Mononuclear cell (primary cell): ENCODE data around the gene IGSF9. TPM values are rescaled to one million over a fixed set of nuclear protein-coding genes. Genes with fewer than 3 reads are reported as not detected.
A peak's percentile ranks its signal among the peaks of the same experiment; 100 is the strongest.

Experiments used
- H3K27me3 ChIP-seq: 2 replicates; pipeline ENCODE4 v1.6.0; 2011; ENCODE audit warnings: low read length, control low read depth; ENCODE audit not compliant: insufficient read depth
- H3K4me1 ChIP-seq: 2 replicates; pipeline ENCODE4 v1.5.1; 2011; ENCODE audit warnings: mild to moderate bottlenecking, low read length, control low read depth; ENCODE audit not compliant: insufficient read depth
- H3K4me3 ChIP-seq: 2 replicates; pipeline ENCODE4 v1.5.1; 2011; ENCODE audit warnings: mild to moderate bottlenecking, low read length, moderate library complexity
- H3K9me3 ChIP-seq: 2 replicates; pipeline ENCODE4 v1.5.1; 2011; ENCODE audit warnings: low read depth, mild to moderate bottlenecking, control low read depth, low read length
- total RNA-seq: library from RNA; depleted of rRNA; stranded (reverse); fragments of >200 nt; gene quantifications from one replicate; pipeline ENCODE4 v1.2.3, GENCODE V29; 2012

The IGSF9 gene
- total RNA-seq, 1 donor: not detected

DNA sequence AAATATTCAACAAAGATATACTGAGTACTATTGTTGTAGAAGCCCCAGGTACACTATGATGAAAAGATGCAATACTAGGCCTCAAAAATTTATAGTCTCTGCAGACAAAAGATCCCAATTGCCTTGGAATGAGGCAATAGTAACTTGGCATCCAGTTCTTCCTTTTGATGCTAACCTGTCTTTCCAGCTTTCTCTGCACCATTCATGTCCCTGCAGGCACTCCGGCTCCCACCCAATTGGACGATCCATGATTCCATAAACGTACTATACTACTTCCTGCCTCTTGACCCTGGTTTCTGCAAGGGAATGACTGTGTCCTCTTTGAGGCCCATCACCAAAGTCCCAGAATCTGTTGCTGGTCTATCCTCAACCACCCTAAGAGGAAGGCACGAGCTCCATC is 12.1 kb downstream of the IGSF9 start:
- H3K4me3 ChIP-seq: no peak overlapping the region
- no peaks in the 10 kb centered on the region for H3K27me3 ChIP-seq
- no peaks in the 10 kb centered on the region for H3K9me3 ChIP-seq
- peaks cover 31% of the 10 kb centered on the region for H3K4me1 ChIP-seq

GRCh38 chr1:159932296-159933285 is 12.8 kb downstream of the IGSF9 start:
- Histone ChIP-seq H3K4me1 (peaks cover 23% of the 10 kb centered on the region), H3K9me3 (no peaks in the 10 kb centered on the region), H3K4me3 (no peak overlapping the region), H3K27me3 (no peaks in the 10 kb centered on the region)

DNA sequence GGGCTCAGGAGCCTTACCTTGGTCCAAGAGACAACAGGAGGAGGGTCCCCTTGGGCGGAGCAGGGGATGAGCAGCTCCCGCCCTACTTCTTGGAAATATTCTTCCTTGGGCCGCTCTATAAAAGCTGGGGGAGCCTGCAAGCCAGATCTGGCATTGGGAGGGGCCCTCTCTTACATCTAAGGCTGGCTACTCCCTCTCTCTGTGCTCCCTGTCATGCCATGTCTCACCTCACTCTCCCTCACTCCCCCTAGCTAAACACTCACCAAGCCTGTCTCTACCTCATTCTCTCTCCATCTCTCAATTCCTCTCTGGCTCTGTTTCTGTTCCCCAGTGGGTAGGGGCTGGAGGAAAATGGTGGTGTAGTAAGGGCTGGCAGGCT is 13.6 kb downstream of the IGSF9 start:
- Histone ChIP-seq H3K4me1 (peaks cover 15% of the 10 kb centered on the region), H3K4me3 (no peak overlapping the region), H3K9me3 (no peaks in the 10 kb centered on the region), H3K27me3 (no peaks in the 10 kb centered on the region)

DNA sequence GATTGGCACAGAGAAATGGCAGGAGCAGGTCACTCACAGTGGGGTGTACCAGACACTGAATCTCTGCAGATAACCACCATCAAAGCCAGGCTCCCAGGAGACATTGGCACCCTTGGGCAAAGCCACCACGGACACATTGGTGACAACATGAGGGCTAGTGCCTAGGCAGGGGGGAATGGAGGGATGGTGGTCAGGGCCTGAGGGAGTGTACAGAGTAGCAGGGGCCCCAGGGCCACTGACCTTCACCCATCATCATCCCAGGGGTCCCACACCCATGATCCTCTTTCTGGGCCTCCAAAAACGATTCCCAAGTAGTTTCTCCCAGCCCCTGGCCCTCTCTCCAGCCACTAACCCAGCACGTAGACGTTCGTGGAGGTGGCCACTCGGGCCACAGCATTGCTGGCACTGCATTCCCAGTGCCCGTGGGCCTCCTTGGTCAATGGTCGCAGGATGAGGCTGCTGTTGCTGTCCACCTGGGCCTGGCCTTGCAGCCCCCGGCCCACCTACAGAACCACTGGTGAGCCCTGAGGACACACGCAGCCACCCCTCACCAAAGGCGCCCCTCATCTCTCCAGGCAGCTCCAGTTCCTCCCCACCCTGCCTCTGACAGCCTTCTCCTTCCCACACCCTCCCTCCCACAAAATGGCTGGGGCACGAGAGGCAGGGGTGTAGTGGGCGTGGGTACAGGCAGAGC is 14.2 kb downstream of the IGSF9 start:
- Histone ChIP-seq H3K4me3 (no peak overlapping the region), H3K9me3 (no peaks in the 10 kb centered on the region), H3K27me3 (no peaks in the 10 kb centered on the region), H3K4me1 (peaks cover 11% of the 10 kb centered on the region)

- Histone ChIP-seq H3K9me3 (no peaks in the 10 kb centered on the region), H3K4me1 (peaks cover 11% of the 10 kb centered on the region), H3K4me3 (no peak overlapping the region), H3K27me3 (no peaks in the 10 kb centered on the region)
Measured at GRCh38 chr1:159930634-159931033, 14.8 kb downstream of the IGSF9 start.

DNA sequence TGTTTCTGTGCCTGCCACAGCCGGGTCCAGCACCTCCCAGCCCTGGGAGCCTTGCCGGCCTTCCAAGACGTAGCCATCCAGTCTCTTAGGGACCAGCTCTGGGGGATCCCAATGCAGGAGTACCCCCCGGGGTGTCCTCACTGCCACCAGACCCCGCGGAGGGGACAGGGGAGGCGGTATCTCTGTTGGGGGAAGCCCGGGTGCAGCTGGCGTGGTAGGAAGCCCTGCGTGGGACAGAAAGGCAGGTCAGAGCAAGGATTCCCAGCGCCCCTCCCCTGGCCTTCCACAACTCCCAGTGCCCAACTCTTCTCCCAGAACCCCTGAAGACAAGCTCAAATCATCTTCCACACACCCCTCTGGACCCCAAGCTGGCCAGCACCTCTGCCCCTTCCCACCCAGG is 15.2 kb downstream of the IGSF9 start:
- H3K9me3 ChIP-seq: no peaks in the 10 kb centered on the region
- peaks cover 10% of the 10 kb centered on the region for H3K4me1 ChIP-seq
- no peaks in the 10 kb centered on the region for H3K27me3 ChIP-seq
- no peak overlapping the region for H3K4me3 ChIP-seq

DNA sequence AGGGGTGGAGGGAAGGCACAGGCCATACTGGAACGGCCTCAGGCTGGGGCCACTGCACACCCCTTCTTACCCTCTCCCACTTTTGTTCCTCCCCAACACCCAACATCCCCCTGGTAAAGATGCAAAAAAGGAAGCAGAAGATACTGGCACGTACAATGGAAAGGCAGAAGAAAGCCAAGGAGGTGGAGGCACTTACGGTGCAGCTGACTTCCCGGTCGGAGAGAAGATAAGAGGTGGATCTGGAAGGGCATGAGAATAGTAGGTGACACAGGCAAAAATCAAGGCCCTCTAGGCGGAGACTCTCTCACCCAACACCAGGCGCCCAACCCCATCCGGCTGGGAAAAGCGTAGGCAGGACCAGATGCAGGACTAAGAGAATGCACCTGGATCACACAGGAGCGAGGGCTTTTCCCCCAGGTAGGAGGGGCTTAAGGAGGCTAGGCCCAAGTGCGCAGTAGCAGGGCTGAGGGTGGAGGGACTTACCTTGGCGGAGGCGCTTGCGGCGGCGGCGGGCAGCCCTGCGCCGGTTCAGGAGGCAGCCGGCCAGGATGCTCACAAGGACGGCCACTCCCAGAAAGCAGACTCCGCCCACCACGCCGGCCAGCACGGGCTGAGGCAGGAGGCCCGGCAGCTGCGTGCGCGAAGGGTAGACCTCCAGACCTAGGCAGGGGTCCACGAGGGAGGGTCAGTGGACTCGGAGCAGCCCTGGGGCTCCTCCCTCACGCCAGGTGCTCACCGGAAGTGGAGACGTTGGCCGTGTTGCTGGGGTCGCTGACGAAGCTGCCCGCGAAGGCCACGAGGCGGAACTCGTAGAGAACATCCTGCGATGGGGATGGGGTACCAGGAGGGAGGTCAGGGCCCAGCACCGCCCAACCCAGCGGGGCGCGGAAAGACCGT is 16.0 kb downstream of the IGSF9 start:
- H3K4me1 ChIP-seq: peaks cover 10% of the 10 kb centered on the region
- H3K4me3 ChIP-seq: no peak overlapping the region
- H3K9me3 ChIP-seq: no peaks in the 10 kb centered on the region
- no peaks in the 10 kb centered on the region for H3K27me3 ChIP-seq

DNA sequence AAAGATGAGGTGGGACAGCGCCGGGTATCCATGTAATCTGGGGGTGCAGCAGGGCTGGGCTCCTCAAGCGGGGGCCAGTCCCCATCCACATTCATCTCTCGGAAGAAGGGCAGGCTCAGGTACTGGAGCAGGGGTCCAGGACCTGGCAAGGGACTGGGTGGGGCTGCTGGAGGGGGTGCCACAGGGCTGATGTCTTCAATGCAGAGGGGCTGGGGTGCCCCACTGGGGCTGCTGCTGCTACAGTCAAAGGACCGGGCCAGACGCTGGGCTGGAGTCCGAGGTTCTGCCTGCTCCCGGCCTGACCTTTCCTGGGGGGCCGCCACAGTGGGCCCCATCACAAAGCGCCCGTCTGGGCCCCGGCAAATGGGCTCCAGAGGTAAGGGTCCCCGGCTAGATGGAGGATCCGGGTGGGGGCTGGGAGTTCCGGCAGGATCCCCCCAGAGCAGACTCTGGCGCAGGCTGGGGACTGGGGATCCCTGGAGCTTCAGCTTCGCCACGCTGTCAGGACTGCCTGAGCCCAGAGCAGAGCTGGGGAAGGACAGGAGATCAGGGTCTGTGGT is 16.8 kb downstream of the IGSF9 start:
- Histone ChIP-seq H3K9me3 (no peaks in the 10 kb centered on the region), H3K4me3 (no peak overlapping the region), H3K4me1 (peaks cover 10% of the 10 kb centered on the region), H3K27me3 (no peaks in the 10 kb centered on the region)

GRCh38 chr1:159927849-159928431 is 17.5 kb downstream of the IGSF9 start:
- Histone ChIP-seq H3K4me3 (no peak overlapping the region), H3K27me3 (no peaks in the 10 kb centered on the region), H3K4me1 (peaks cover 15% of the 10 kb centered on the region), H3K9me3 (no peaks in the 10 kb centered on the region)

DNA sequence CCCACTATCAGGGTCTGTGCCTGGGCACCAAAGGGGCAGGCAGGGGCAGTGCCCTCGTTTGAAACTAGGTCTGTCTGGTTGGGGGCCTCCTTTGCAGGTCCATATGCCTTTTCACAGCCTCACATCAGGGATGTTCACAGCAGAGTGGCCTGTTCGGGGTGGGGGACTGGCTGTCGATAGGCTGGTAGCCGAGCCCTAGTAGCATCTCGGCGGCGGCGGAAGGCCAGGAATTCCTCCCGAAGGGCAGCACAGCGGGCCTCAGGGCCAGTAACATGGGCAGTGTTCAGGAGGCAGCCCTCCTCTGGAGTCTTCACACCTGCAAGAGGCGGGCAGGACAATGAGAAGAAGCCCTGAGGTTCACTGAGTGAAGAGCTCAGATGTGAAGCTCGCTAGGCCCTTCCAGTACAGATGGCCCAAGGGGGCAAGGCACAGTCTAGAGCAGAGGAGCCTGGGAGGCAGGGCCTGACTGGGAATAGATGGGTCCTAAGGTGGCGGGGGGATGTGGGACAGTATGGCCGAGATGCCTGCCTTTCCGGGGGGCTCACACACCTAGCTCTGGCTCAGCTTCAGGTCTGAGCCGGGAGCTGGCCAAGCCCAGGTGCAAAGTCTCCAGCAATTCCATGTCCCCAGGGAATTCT is 18.1 kb downstream of the IGSF9 start:
- H3K27me3 ChIP-seq: no peaks in the 10 kb centered on the region
- no peaks in the 10 kb centered on the region for H3K9me3 ChIP-seq
- peaks cover 21% of the 10 kb centered on the region for H3K4me1 ChIP-seq
- no peak overlapping the region for H3K4me3 ChIP-seq

- H3K9me3 ChIP-seq: no peaks in the 10 kb centered on the region
- peak overlapping the region; percentile 100 for H3K4me3 ChIP-seq
- H3K27me3 ChIP-seq: no peaks in the 10 kb centered on the region
- peaks cover 37% of the 10 kb centered on the region for H3K4me1 ChIP-seq
Measured at GRCh38 chr1:159925719-159926078, 19.7 kb downstream of the IGSF9 start.

- H3K4me1 ChIP-seq: peaks cover 43% of the 10 kb centered on the region
- no peaks in the 10 kb centered on the region for H3K27me3 ChIP-seq
- H3K9me3 ChIP-seq: no peaks in the 10 kb centered on the region
- H3K4me3 ChIP-seq: peak within 1 kb of the TSS; percentile 100
Measured at GRCh38 chr1:159924791-159925718, 20.4 kb downstream of the IGSF9 start, which contains the start of gene TAGLN2. TAGLN2 (minus strand) TSS chr1:159925507; CDS start chr1:159920509, 4,998 bp downstream.
